ENCODE measurements around the gene AFTPH. TPM values are rescaled to one million over a fixed set of nuclear protein-coding genes. Genes with fewer than 3 reads are reported as not detected.

The AFTPH gene
- 21.1 to 29.2 TPM (median 23.4 TPM) in 5 replicates for total RNA-seq (2022; extraction: Qiagen RNA extraction)

GRCh38 chr2:64523666-64524603 lies at the start of gene AFTPH:
AFTPH (plus strand) TSS chr2:64524328; CDS start chr2:64551475, 27,147 bp downstream.

Other genes starting within 250 kb of the AFTPH start
- gene LGALSL, start 70.2 kb upstream of the AFTPH start, total RNA-seq (2022; extraction: Qiagen RNA extraction), result 11.1 to 13.9 TPM (median 12.3 TPM) in 5 replicates
- gene SERTAD2, start 129.6 kb downstream of the AFTPH start, total RNA-seq (2022; extraction: Qiagen RNA extraction), result 7.8 to 12.7 TPM (median 9.6 TPM) in 5 replicates